GM12878 (cell line): ENCODE results near the gene FAF1. TPM values are rescaled to one million over a fixed set of nuclear protein-coding genes. Genes with fewer than 3 reads are reported as not detected.

Source experiments
- ATAC-seq: fragments of 200-7000 bp; cut with Tn5 transposase; 3 replicates; pipeline ENCODE4 v1.9.1; 2020; ENCODE audit warnings: mild to moderate bottlenecking, moderate library complexity
- BruUV-seq: library from RNA; stranded (reverse); fragments of 400-500 nt; replicated peaks from 2 replicates; lab custom pipeline; 2021; lab: Mats Ljungman, UMichigan
- CTCF ChIA-PET: fragments of 300-600 bp; sonication (Branson Sonifier 250); formaldehyde crosslinking; extraction: SDS; loops from one replicate; lab custom pipeline; 2021; ENCODE audit warnings: inconsistent platforms; lab: Yijun Ruan, JAX
- POLR2A ChIA-PET: fragments of 350-600 bp; formaldehyde crosslinking; extraction: SDS; loops from one replicate; lab custom pipeline; 2021; ENCODE audit warnings: inconsistent platforms; lab: Charles Lee
- RAD21 ChIA-PET: fragments of 300-600 bp; sonication (Branson Sonifier 250); formaldehyde crosslinking; loops from one replicate; lab custom pipeline; 2023; ENCODE audit warnings: antibody characterized with exemption; ENCODE audit not compliant: unreplicated experiment; lab: Charles Lee
- SMC1A ChIA-PET: fragments of 300-600 bp; sonication (Branson Sonifier 250); formaldehyde crosslinking; loops from one replicate; lab custom pipeline; 2023; ENCODE audit not compliant: unreplicated experiment, uncharacterized antibody; lab: Charles Lee
- DNase-seq: peaks from one replicate; pipeline ENCODE4 v3.0.0-alpha.2; 2011; ENCODE audit warnings: low read depth, low spot score
- FAIRE-seq: peaks from 3 replicates; lab custom pipeline; 2011; peaks lifted over from hg19 to GRCh38; lab: Jason Lieb, UNC
- H2AFZ ChIP-seq: 2 replicates; pipeline ENCODE4 v1.6.0; 2011; ENCODE audit warnings: low read depth, low read length, control low read depth; ENCODE audit not compliant: control insufficient read depth
- H3K27ac ChIP-seq: 2 replicates; pipeline ENCODE4 v1.5.1; 2011; ENCODE audit warnings: control low read depth; ENCODE audit not compliant: control insufficient read depth, insufficient read depth
- H3K27me3 ChIP-seq, 2 experiments: replicated peaks in 1 of 2; 2 replicates each; pipeline versions ENCODE4 v1.6.0 to v1.6.1; 2011; ENCODE audit warnings: low read length in 1 of 2; ENCODE audit not compliant: control insufficient read depth in 2 of 2, insufficient read depth in 2 of 2
- H3K36me3 ChIP-seq, 2 experiments: 2 replicates each; pipeline ENCODE4 v1.5.1; 2011; ENCODE audit warnings: low read length in 1 of 2; ENCODE audit not compliant: control insufficient read depth in 2 of 2, insufficient read depth in 2 of 2
- H3K4me1 ChIP-seq: 2 replicates; pipeline ENCODE4 v1.6.1; 2011; ENCODE audit warnings: mild to moderate bottlenecking, low read length, moderate library complexity, mixed read lengths; ENCODE audit not compliant: control insufficient read depth, insufficient read depth
- H3K4me2 ChIP-seq: 2 replicates; pipeline ENCODE4 v1.6.0; 2011; ENCODE audit warnings: control low read depth; ENCODE audit not compliant: control insufficient read depth, insufficient read depth
- H3K4me3 ChIP-seq: fragments of 200-600 bp; sonication (generic); 2 replicates; pipeline ENCODE4 v1.5.1; 2016
- H3K79me2 ChIP-seq: 2 replicates; pipeline ENCODE4 v1.6.0; 2011; ENCODE audit warnings: low read length; ENCODE audit not compliant: control insufficient read depth, insufficient read depth
- H3K9ac ChIP-seq: 2 replicates; pipeline ENCODE4 v1.8.0; 2011; ENCODE audit warnings: low read length, control low read depth, mixed read lengths; ENCODE audit not compliant: control insufficient read depth, insufficient read depth
- H3K9me3 ChIP-seq: replicated peaks from 3 replicates; pipeline ENCODE4 v1.5.1; 2011; ENCODE audit warnings: mild to moderate bottlenecking, low read length; ENCODE audit not compliant: control insufficient read depth, insufficient read depth
- H4K20me1 ChIP-seq: 2 replicates; pipeline ENCODE4 v1.6.0; 2011; ENCODE audit not compliant: control insufficient read depth, insufficient read depth
- ASH2L ChIP-seq: fragments of 300-600, 200-600 bp; sonication (generic); IDR thresholded peaks from 2 replicates; pipeline ENCODE4 v1.6.1; 2017; ENCODE audit warnings: low read depth, mild to moderate bottlenecking, borderline replicate concordance
- CBFB ChIP-seq: IDR thresholded peaks from 2 replicates; pipeline ENCODE4 v1.6.1; 2016; ENCODE audit warnings: antibody characterized with exemption, low read depth
- CTCF ChIP-seq, 3 experiments: IDR thresholded peaks in 2 of 3; conservative IDR thresholded peaks in 1 of 3; 2 replicates each; pipeline ENCODE4 v1.5.1; 2011; ENCODE audit warnings: low read depth in 3 of 3, low read length in 3 of 3, mild to moderate bottlenecking in 3 of 3, control low read depth in 2 of 3, moderate library complexity in 2 of 3, inconsistent platforms in 1 of 3, mixed read lengths in 1 of 3; ENCODE audit not compliant: control insufficient read depth in 2 of 3, insufficient read depth in 1 of 3; ENCODE audit errors: extremely low read depth in 1 of 3
- RAD21 ChIP-seq: IDR thresholded peaks from 2 replicates; pipeline ENCODE4 v1.6.1; 2011; ENCODE audit warnings: mild to moderate bottlenecking, low read depth, low read length, moderate library complexity; ENCODE audit not compliant: insufficient read depth
- RUNX3 ChIP-seq: IDR thresholded peaks from 2 replicates; pipeline ENCODE4 v1.6.1; 2012; ENCODE audit warnings: low read length, inconsistent platforms
- SMARCA5 ChIP-seq: fragments of 450-650 bp; IDR thresholded peaks from 2 replicates; pipeline ENCODE4 v1.6.1; 2017; ENCODE audit warnings: mild to moderate bottlenecking
- SMC3 ChIP-seq: IDR thresholded peaks from 2 replicates; pipeline ENCODE4 v1.6.1; 2011; ENCODE audit warnings: low read length, improper control_type of control experiment, borderline replicate concordance
- SRF ChIP-seq, 2 experiments: IDR thresholded peaks; 2 replicates each; pipeline ENCODE4 v1.6.1; 2011; ENCODE audit warnings: low read depth in 2 of 2, low read length in 2 of 2, mild to moderate bottlenecking in 1 of 2, moderate library complexity in 1 of 2
- TARDBP ChIP-seq: IDR thresholded peaks from 2 replicates; pipeline ENCODE4 v1.6.1; 2016; ENCODE audit warnings: borderline replicate concordance
- TBL1XR1 ChIP-seq: IDR thresholded peaks from 2 replicates; pipeline ENCODE4 v1.6.1; 2012; ENCODE audit warnings: low read depth, low read length, improper control_type of control experiment
- WGBS: methylation state at CpG from one replicate; pipeline ENCODE4 v1.1.6; 2016; ENCODE audit warnings: low lambda C conversion rate; ENCODE audit not compliant: insufficient replicate concordance, insufficient coverage; ENCODE audit errors: missing lambda C conversion rate; 5-methylcytosine and 5-hydroxymethylcytosine counted together
- in situ Hi-C: fragments of 300-500 bp; cut with MboI; formaldehyde crosslinking; loops from 9 replicates; pipeline ENCODE4 v1.14.3; 2018; ENCODE audit warnings: mixed read lengths
- intact Hi-C: fragments of 100-400 bp; cut with micrococcal nuclease; formaldehyde crosslinking; loops from one replicate; pipeline ENCODE4 v1.14.2; 2022; ENCODE audit not compliant: unreplicated experiment
- polyA plus RNA-seq, 11 experiments: library from polyadenylated mRNA; depleted of rRNA in 4 of 11; unstranded in 6 of 11; stranded (reverse) in 5 of 11; fragments of >200 nt; fragmentation: Nextera tagmentation in 4 of 11; fragmentation: Illumina TruSeq in 1 of 11; extraction: Ambion mirVana in 4 of 11; extraction: Trizol in 1 of 11; gene quantifications; 1 replicate in 1 of 11; 2 replicates in 10 of 11; pipeline versions ENCODE4 v1.2.1 to v1.2.3, GENCODE V29; 2011 to 2016; ENCODE audit warnings: inconsistent platforms in 2 of 11, missing spikeins in 2 of 11, low read depth in 1 of 11
- total RNA-seq, 4 experiments: library from RNA; depleted of rRNA in 3 of 4; stranded (reverse); fragments of >200 nt in 3 of 4; fragmentation: Illumina TruSeq in 1 of 4; extraction: Trizol in 1 of 4; gene quantifications; 2 replicates each; pipeline versions ENCODE4 v1.2.1 to v1.2.3, GENCODE V29; 2013 to 2021

FAF1 gene
- total and polyA plus RNA-seq, 10 of the 15 experiments (the other 5 are each of a cell fraction or from before 2014, with no cell fraction given): 8.6 to 54.5 (median 23.7) TPM

GRCh38 chr1:50704126-50704525 is 255.9 kb downstream of the FAF1 start:
- H3K4me2 ChIP-seq: no peak overlapping the region
- H4K20me1 ChIP-seq: no peaks in the 10 kb centered on the region
- POLR2A ChIA-PET: interaction anchor here (1.4 kb wide), 1 partner anchor 92 kb away, joined by 3 read pairs; no protein-coding TSS in a partner anchor
- BruUV-seq: no TSS peak
- ATAC-seq: peak; percentile 79
- no peak for FAIRE-seq
- H3K27ac ChIP-seq: no peak overlapping the region
- H3K79me2 ChIP-seq: no peaks in the 10 kb centered on the region
- H3K9ac ChIP-seq: no peak overlapping the region
- no peaks in the 10 kb centered on the region for H3K4me1 ChIP-seq
- in situ Hi-C loops: no loop called here
- H3K27me3 ChIP-seq: no peaks in the 10 kb centered on the region
- no peak for DNase-seq
- intact Hi-C loops: loop anchor here (1.0 kb wide), 1 partner anchor 336 kb away; no protein-coding TSS in a partner anchor
- no peak overlapping the region for H3K4me3 ChIP-seq
- H3K36me3 ChIP-seq: no peaks in the 10 kb centered on the region
- WGBS: 0% methylated on average over 1 of the region's 1 CpG
- SMC1A ChIA-PET: interaction anchor here (1.0 to 3.7 kb wide), 17 partner anchors 9 to 337 kb away, joined by 3 to 30 read pairs (median 5); no protein-coding TSS in a partner anchor
- CTCF ChIA-PET: interaction anchor here (0.6 to 5.1 kb wide), 14 partner anchors 8 to 335 kb away, joined by 3 to 77 read pairs (median 5); no protein-coding TSS in a partner anchor
- TF ChIP-seq TARDBP: no peak
- no peak for TF ChIP-seq SRF (IDR thresholded peaks at IDR 0.05; ENCODE audit: low read depth in 2 of 2, low read length in 2 of 2)
- no peak for TF ChIP-seq TBL1XR1
- no peak for TF ChIP-seq SMARCA5
- TF ChIP-seq RUNX3: no peak
- TF ChIP-seq CBFB: no peak
- TF ChIP-seq SMC3: peak; percentile 60; the same call in 1 of the 2 replicates
- peak; percentile 70 for TF ChIP-seq RAD21
- TF ChIP-seq ASH2L: no peak
- peak; percentile 59 to 70 (median 61) for TF ChIP-seq CTCF (IDR thresholded peaks at IDR 0.05 in 2 of 3, conservative IDR thresholded peaks at IDR 0.05 in 1 of 3; ENCODE audit: control insufficient read depth in 2 of 3, extremely low read depth in 1 of 3, insufficient read depth in 1 of 3, low read depth in 3 of 3, low read length in 3 of 3)
- H3K9me3 ChIP-seq: no peaks in the 10 kb centered on the region
- H2AFZ ChIP-seq: no peak overlapping the region
- RAD21 ChIA-PET: interaction anchor here (1.0 to 3.9 kb wide), 5 partner anchors 97 to 337 kb away, joined by 3 to 63 read pairs (median 3); no protein-coding TSS in a partner anchor
